GM12878 (cell line): ENCODE measurements around the gene RBBP6. TPM values are rescaled to one million over a fixed set of nuclear protein-coding genes. Genes with fewer than 3 reads are reported as not detected.

Experiments
- ATAC-seq: fragments of 200-7000 bp; cut with Tn5 transposase; 3 replicates; pipeline ENCODE4 v1.9.1; 2020; ENCODE audit warnings: mild to moderate bottlenecking, moderate library complexity
- BruUV-seq: library from RNA; stranded (reverse); fragments of 400-500 nt; replicated peaks from 2 replicates; lab custom pipeline; 2021; lab: Mats Ljungman, UMichigan
- CTCF ChIA-PET: fragments of 300-600 bp; sonication (Branson Sonifier 250); formaldehyde crosslinking; extraction: SDS; loops from one replicate; lab custom pipeline; 2021; ENCODE audit warnings: inconsistent platforms; lab: Yijun Ruan, JAX
- POLR2A ChIA-PET: fragments of 350-600 bp; formaldehyde crosslinking; extraction: SDS; loops from one replicate; lab custom pipeline; 2021; ENCODE audit warnings: inconsistent platforms; lab: Charles Lee
- RAD21 ChIA-PET: fragments of 300-600 bp; sonication (Branson Sonifier 250); formaldehyde crosslinking; loops from one replicate; lab custom pipeline; 2023; ENCODE audit warnings: antibody characterized with exemption; ENCODE audit not compliant: unreplicated experiment; lab: Charles Lee
- SMC1A ChIA-PET: fragments of 300-600 bp; sonication (Branson Sonifier 250); formaldehyde crosslinking; loops from one replicate; lab custom pipeline; 2023; ENCODE audit not compliant: unreplicated experiment, uncharacterized antibody; lab: Charles Lee
- DNase-seq: peaks from one replicate; pipeline ENCODE4 v3.0.0-alpha.2; 2011; ENCODE audit warnings: low read depth, low spot score
- FAIRE-seq: peaks from 3 replicates; lab custom pipeline; 2011; peaks lifted over from hg19 to GRCh38; lab: Jason Lieb, UNC
- H2AFZ ChIP-seq: 2 replicates; pipeline ENCODE4 v1.6.0; 2011; ENCODE audit warnings: low read depth, low read length, control low read depth; ENCODE audit not compliant: control insufficient read depth
- H3K27ac ChIP-seq: 2 replicates; pipeline ENCODE4 v1.5.1; 2011; ENCODE audit warnings: control low read depth; ENCODE audit not compliant: control insufficient read depth, insufficient read depth
- H3K27me3 ChIP-seq, 2 experiments: replicated peaks in 1 of 2; 2 replicates each; pipeline versions ENCODE4 v1.6.0 to v1.6.1; 2011; ENCODE audit warnings: low read length in 1 of 2; ENCODE audit not compliant: control insufficient read depth in 2 of 2, insufficient read depth in 2 of 2
- H3K36me3 ChIP-seq, 2 experiments: 2 replicates each; pipeline ENCODE4 v1.5.1; 2011; ENCODE audit warnings: low read length in 1 of 2; ENCODE audit not compliant: control insufficient read depth in 2 of 2, insufficient read depth in 2 of 2
- H3K4me1 ChIP-seq: 2 replicates; pipeline ENCODE4 v1.6.1; 2011; ENCODE audit warnings: mild to moderate bottlenecking, low read length, moderate library complexity, mixed read lengths; ENCODE audit not compliant: control insufficient read depth, insufficient read depth
- H3K4me2 ChIP-seq: 2 replicates; pipeline ENCODE4 v1.6.0; 2011; ENCODE audit warnings: control low read depth; ENCODE audit not compliant: control insufficient read depth, insufficient read depth
- H3K4me3 ChIP-seq: fragments of 200-600 bp; sonication (generic); 2 replicates; pipeline ENCODE4 v1.5.1; 2016
- H3K79me2 ChIP-seq: 2 replicates; pipeline ENCODE4 v1.6.0; 2011; ENCODE audit warnings: low read length; ENCODE audit not compliant: control insufficient read depth, insufficient read depth
- H3K9ac ChIP-seq: 2 replicates; pipeline ENCODE4 v1.8.0; 2011; ENCODE audit warnings: low read length, control low read depth, mixed read lengths; ENCODE audit not compliant: control insufficient read depth, insufficient read depth
- H3K9me3 ChIP-seq: replicated peaks from 3 replicates; pipeline ENCODE4 v1.5.1; 2011; ENCODE audit warnings: mild to moderate bottlenecking, low read length; ENCODE audit not compliant: control insufficient read depth, insufficient read depth
- H4K20me1 ChIP-seq: 2 replicates; pipeline ENCODE4 v1.6.0; 2011; ENCODE audit not compliant: control insufficient read depth, insufficient read depth
- BCL11A ChIP-seq: IDR thresholded peaks from 2 replicates; pipeline ENCODE4 v1.6.1; 2011; ENCODE audit warnings: low read depth, low read length
- CEBPB ChIP-seq, 2 experiments: fragments of 150-350 bp in 1 of 2; IDR thresholded peaks; 2 replicates each; pipeline ENCODE4 v1.6.1; 2012 to 2014; ENCODE audit warnings: low read depth in 2 of 2, low read length in 2 of 2, borderline replicate concordance in 1 of 2, inconsistent platforms in 1 of 2
- CHD1 ChIP-seq: IDR thresholded peaks from 2 replicates; pipeline ENCODE4 v1.6.1; 2012; ENCODE audit warnings: low read depth, low read length, improper control_type of control experiment
- CHD2 ChIP-seq: IDR thresholded peaks from 2 replicates; pipeline ENCODE4 v1.6.1; 2011; ENCODE audit warnings: low read depth, low read length, improper control_type of control experiment, borderline replicate concordance
- CTCF ChIP-seq, 3 experiments: IDR thresholded peaks in 2 of 3; conservative IDR thresholded peaks in 1 of 3; 2 replicates each; pipeline ENCODE4 v1.5.1; 2011; ENCODE audit warnings: low read depth in 3 of 3, low read length in 3 of 3, mild to moderate bottlenecking in 3 of 3, control low read depth in 2 of 3, moderate library complexity in 2 of 3, inconsistent platforms in 1 of 3, mixed read lengths in 1 of 3; ENCODE audit not compliant: control insufficient read depth in 2 of 3, insufficient read depth in 1 of 3; ENCODE audit errors: extremely low read depth in 1 of 3
- HDGF ChIP-seq: fragments of 450-650 bp; IDR thresholded peaks from 2 replicates; pipeline ENCODE4 v1.6.1; 2016; ENCODE audit warnings: antibody characterized with exemption
- IRF3 ChIP-seq: fragments of 450-650 bp; IDR thresholded peaks from 2 replicates; pipeline ENCODE4 v1.6.1; 2014; ENCODE audit warnings: mild to moderate bottlenecking
- NR2C2 ChIP-seq: IDR thresholded peaks from 2 replicates; pipeline ENCODE4 v1.6.1; 2011; ENCODE audit warnings: borderline replicate concordance, low read depth; ENCODE audit not compliant: control insufficient read depth, insufficient read length
- POLR2A ChIP-seq: IDR thresholded peaks from 2 replicates; pipeline ENCODE4 v1.6.1; 2011; ENCODE audit warnings: low read depth, mild to moderate bottlenecking, low read length
- RB1 ChIP-seq: fragments of 450-650 bp; formaldehyde crosslinking; IDR thresholded peaks from 2 replicates; pipeline ENCODE4 v1.6.1; 2017; ENCODE audit warnings: mild to moderate bottlenecking, borderline replicate concordance
- SMARCA5 ChIP-seq: fragments of 450-650 bp; IDR thresholded peaks from 2 replicates; pipeline ENCODE4 v1.6.1; 2017; ENCODE audit warnings: mild to moderate bottlenecking
- TCF3 ChIP-seq: IDR thresholded peaks from 2 replicates; pipeline ENCODE4 v1.6.1; 2012; ENCODE audit warnings: low read depth, mild to moderate bottlenecking, low read length, borderline replicate concordance; ENCODE audit not compliant: insufficient read depth
- YY1 ChIP-seq: IDR thresholded peaks from 2 replicates; pipeline ENCODE4 v1.6.1; 2011; ENCODE audit warnings: low read depth, mild to moderate bottlenecking, low read length
- ZNF622 ChIP-seq: fragments of 450-650 bp; IDR thresholded peaks from 2 replicates; pipeline ENCODE4 v1.6.1; 2017; ENCODE audit warnings: mild to moderate bottlenecking, inconsistent platforms
- ZSCAN29 ChIP-seq: fragments of 450-650 bp; IDR thresholded peaks from 2 replicates; pipeline ENCODE4 v1.6.1; 2017; ENCODE audit warnings: mild to moderate bottlenecking, moderate library complexity
- WGBS: methylation state at CpG from one replicate; pipeline ENCODE4 v1.1.6; 2016; ENCODE audit warnings: low lambda C conversion rate; ENCODE audit not compliant: insufficient replicate concordance, insufficient coverage; ENCODE audit errors: missing lambda C conversion rate; 5-methylcytosine and 5-hydroxymethylcytosine counted together
- in situ Hi-C: fragments of 300-500 bp; cut with MboI; formaldehyde crosslinking; loops from 9 replicates; pipeline ENCODE4 v1.14.3; 2018; ENCODE audit warnings: mixed read lengths
- intact Hi-C: fragments of 100-400 bp; cut with micrococcal nuclease; formaldehyde crosslinking; loops from one replicate; pipeline ENCODE4 v1.14.2; 2022; ENCODE audit not compliant: unreplicated experiment
- polyA plus RNA-seq, 11 experiments: library from polyadenylated mRNA; depleted of rRNA in 4 of 11; unstranded in 6 of 11; stranded (reverse) in 5 of 11; fragments of >200 nt; fragmentation: Nextera tagmentation in 4 of 11; fragmentation: Illumina TruSeq in 1 of 11; extraction: Ambion mirVana in 4 of 11; extraction: Trizol in 1 of 11; gene quantifications; 1 replicate in 1 of 11; 2 replicates in 10 of 11; pipeline versions ENCODE4 v1.2.1 to v1.2.3, GENCODE V29; 2011 to 2016; ENCODE audit warnings: inconsistent platforms in 2 of 11, missing spikeins in 2 of 11, low read depth in 1 of 11
- total RNA-seq, 4 experiments: library from RNA; depleted of rRNA in 3 of 4; stranded (reverse); fragments of >200 nt in 3 of 4; fragmentation: Illumina TruSeq in 1 of 4; extraction: Trizol in 1 of 4; gene quantifications; 2 replicates each; pipeline versions ENCODE4 v1.2.1 to v1.2.3, GENCODE V29; 2013 to 2021
- TF ChIP-seq, protein P1 (sequence below): fragments of 450-650 bp; conservative IDR thresholded peaks from 2 replicates; pipeline ENCODE4 v1.6.1; 2017; ENCODE audit warnings: mild to moderate bottlenecking, moderate library complexity

The RBBP6 gene
- total and polyA plus RNA-seq, 10 of the 15 experiments (the other 5 are each of a cell fraction or from before 2014, with no cell fraction given) = 16.9 to 80.2 (median 36.5) TPM

DNA sequence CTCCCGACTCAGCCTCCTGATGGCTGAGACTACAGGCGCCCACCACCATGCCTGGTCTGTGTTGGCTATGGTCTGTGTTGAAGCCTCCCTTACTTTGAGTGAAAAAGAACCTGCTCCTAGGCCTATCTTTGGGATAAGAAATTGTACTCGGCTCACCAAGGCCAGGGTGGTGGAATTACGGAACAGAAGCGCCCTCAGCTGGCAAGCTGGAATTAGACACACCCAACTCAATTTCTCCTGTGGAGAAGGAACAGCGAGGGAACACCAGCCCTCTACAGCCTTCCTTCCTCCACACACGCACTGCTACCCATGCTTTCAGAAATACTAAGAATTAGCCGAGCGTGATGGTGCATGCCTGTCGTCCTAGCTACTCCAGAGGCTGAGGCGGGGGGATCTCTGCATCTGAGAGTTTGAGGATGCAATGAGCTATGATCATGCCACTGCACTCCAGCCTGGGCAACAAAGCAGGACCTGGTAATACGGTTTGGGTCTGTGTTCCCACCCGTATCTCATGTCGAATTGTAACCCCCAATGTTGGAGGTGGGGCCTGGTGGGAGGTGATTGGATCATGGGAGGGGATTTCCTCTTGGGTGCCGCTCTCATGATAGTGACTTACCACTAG is 40.1 kb upstream of the RBBP6 start (continued):
- TF ChIP-seq CTCF (IDR thresholded peaks at IDR 0.05 in 2 of 3, conservative IDR thresholded peaks at IDR 0.05 in 1 of 3; ENCODE audit: control insufficient read depth in 2 of 3, extremely low read depth in 1 of 3, insufficient read depth in 1 of 3, low read depth in 3 of 3, low read length in 3 of 3) = peak; percentile 41 to 65 (median 52); a peak in 5 of 6 replicates
- TF ChIP-seq SMARCA5 = no peak
- no peak for TF ChIP-seq NR2C2
- TF ChIP-seq HDGF = no peak
- TF ChIP-seq ZSCAN29 = no peak
- TF ChIP-seq TCF3 = no peak
- TF ChIP-seq POLR2A = no peak
- no peak for TF ChIP-seq CHD2

DNA sequence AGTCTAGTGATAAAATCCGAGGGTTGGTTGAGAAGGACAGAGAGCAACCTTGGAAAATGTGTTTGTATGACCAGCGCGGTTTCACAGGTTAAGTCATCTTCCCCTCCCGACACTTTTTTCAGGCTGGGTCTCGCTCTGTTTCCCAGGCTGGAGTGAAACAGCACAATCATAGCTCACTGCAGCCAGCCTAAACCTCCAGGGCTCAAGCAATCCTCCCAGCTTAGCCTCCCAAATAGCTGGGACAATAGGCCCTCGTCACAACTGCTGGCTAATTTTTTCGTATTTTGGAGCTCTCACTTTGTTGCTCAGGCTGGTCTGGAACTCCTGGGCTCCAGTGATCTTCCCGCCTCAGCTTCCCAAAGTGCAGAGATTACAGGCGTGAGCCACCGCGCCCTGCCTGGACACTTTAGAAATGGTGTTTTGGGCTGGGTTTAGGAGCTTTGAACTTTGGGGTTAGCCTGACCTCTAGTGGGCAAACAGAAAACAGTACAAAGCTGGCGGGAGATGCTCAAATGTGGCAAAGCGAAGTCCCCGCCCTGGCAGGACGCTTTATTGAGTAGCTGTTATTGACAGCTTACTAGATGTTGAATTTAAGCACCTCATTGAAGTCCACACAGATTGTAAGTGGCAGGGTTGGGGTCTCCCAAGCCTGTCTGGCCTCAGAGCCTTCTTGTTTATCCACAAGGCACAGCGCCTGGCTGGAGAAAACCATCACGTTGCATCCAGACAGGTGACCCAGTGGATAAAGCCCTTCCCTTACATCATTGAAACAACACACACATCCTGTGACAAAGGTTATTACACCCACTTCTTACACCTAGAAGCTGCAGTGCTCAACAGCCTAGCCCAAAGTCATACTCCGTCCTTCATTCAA is 34.7 kb upstream of the RBBP6 start:
- intact Hi-C loops (loop anchor here (2.0 to 10.0 kb wide), 6 partner anchors 97 to 702 kb away; no protein-coding TSS in a partner anchor), in situ Hi-C loops (loop anchor here (5.0 kb wide), 2 partner anchors 462 to 697 kb away; no protein-coding TSS in a partner anchor)
- SMC1A ChIA-PET = interaction anchor here (0.6 to 2.1 kb wide), 18 partner anchors 9 to 770 kb away, joined by 3 to 10 read pairs (median 3); no protein-coding TSS in a partner anchor
- CTCF ChIA-PET = interaction anchor here (0.6 to 2.9 kb wide), 40 partner anchors 10 to 1071 kb away, joined by 3 to 26 read pairs (median 4); partner anchors contain the start of genes CACNG3, NDUFAB1 and PLK1
- Histone ChIP-seq H3K27ac (no peak overlapping the region), H3K4me2 (no peak overlapping the region), H2AFZ (peak overlapping the region; percentile 59), H3K9ac (no peak overlapping the region), H3K4me3 (no peak overlapping the region), H3K27me3 (no peaks in the 10 kb centered on the region), H3K36me3 (no peaks in the 10 kb centered on the region), H3K4me1 (no peaks in the 10 kb centered on the region), H3K79me2 (no peaks in the 10 kb centered on the region), H3K9me3 (no peaks in the 10 kb centered on the region), H4K20me1 (no peaks in the 10 kb centered on the region)
- RAD21 ChIA-PET = interaction anchor here (0.6 to 1.8 kb wide), 15 partner anchors 12 to 1069 kb away, joined by 3 to 12 read pairs (median 4); no protein-coding TSS in a partner anchor
- peak; percentile 17 for DNase-seq
- BruUV-seq = no TSS peak
- 39% methylated on average over 18 of the region's 18 CpGs for WGBS
- POLR2A ChIA-PET = interaction anchor here (0.6 kb wide), 1 partner anchor 117 kb away, joined by 4 read pairs; no protein-coding TSS in a partner anchor
- ATAC-seq = peak; percentile 98
- FAIRE-seq = peak; percentile 97
- TF ChIP-seq TCF3 (no peak), YY1 (peak; percentile 61; the same call in 1 of the 2 replicates), ZSCAN29 (no peak), CHD1 (no peak), BCL11A (no peak), IRF3 (no peak), RB1 (peak; percentile 83; the same call in 1 of the 2 replicates), ZNF622 (no peak), CEBPB (IDR thresholded peaks at IDR 0.05; ENCODE audit: borderline replicate concordance in 1 of 2, low read depth in 2 of 2, low read length in 2 of 2) (no peak)
- TF ChIP-seq, protein P1, sequence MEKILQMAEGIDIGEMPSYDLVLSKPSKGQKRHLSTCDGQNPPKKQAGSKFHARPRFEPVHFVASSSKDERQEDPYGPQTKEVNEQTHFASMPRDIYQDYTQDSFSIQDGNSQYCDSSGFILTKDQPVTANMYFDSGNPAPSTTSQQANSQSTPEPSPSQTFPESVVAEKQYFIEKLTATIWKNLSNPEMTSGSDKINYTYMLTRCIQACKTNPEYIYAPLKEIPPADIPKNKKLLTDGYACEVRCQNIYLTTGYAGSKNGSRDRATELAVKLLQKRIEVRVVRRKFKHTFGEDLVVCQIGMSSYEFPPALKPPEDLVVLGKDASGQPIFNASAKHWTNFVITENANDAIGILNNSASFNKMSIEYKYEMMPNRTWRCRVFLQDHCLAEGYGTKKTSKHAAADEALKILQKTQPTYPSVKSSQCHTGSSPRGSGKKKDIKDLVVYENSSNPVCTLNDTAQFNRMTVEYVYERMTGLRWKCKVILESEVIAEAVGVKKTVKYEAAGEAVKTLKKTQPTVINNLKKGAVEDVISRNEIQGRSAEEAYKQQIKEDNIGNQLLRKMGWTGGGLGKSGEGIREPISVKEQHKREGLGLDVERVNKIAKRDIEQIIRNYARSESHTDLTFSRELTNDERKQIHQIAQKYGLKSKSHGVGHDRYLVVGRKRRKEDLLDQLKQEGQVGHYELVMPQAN = no peak
